GM12873 (cell line): Measurements from ENCODE around the gene BMP2K.

Experiments used
- TF ChIP-seq, protein P1 (sequence below): IDR thresholded peaks from 2 replicates; pipeline ENCODE4 v1.5.1; 2012; ENCODE audit warnings: low read depth, mild to moderate bottlenecking, moderate library complexity, low read length, control low read depth; ENCODE audit not compliant: insufficient read depth; ENCODE audit errors: missing control alignments

BMP2K gene

DNA sequence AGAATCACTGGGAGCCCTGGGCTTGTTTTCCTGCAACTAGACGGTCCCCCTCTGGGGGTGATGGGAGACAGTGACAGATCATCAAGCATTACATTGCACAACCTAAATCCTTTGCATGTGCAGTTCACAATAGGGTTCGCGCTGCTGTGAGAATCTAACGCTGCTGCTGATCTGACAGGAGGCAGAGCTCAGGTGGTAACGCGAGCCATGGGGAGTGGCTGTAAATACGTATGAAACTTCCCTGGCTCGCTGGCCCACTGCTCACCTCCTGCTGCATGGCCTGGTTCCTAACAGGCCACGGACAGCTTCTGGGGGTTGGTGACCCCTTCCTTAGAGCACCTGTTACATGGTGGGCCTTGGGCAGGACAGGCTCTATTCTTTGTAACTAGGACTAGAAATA is 152.7 kb downstream of the BMP2K start:
- TF ChIP-seq, protein P1, sequence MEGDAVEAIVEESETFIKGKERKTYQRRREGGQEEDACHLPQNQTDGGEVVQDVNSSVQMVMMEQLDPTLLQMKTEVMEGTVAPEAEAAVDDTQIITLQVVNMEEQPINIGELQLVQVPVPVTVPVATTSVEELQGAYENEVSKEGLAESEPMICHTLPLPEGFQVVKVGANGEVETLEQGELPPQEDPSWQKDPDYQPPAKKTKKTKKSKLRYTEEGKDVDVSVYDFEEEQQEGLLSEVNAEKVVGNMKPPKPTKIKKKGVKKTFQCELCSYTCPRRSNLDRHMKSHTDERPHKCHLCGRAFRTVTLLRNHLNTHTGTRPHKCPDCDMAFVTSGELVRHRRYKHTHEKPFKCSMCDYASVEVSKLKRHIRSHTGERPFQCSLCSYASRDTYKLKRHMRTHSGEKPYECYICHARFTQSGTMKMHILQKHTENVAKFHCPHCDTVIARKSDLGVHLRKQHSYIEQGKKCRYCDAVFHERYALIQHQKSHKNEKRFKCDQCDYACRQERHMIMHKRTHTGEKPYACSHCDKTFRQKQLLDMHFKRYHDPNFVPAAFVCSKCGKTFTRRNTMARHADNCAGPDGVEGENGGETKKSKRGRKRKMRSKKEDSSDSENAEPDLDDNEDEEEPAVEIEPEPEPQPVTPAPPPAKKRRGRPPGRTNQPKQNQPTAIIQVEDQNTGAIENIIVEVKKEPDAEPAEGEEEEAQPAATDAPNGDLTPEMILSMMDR = no peak

DNA sequence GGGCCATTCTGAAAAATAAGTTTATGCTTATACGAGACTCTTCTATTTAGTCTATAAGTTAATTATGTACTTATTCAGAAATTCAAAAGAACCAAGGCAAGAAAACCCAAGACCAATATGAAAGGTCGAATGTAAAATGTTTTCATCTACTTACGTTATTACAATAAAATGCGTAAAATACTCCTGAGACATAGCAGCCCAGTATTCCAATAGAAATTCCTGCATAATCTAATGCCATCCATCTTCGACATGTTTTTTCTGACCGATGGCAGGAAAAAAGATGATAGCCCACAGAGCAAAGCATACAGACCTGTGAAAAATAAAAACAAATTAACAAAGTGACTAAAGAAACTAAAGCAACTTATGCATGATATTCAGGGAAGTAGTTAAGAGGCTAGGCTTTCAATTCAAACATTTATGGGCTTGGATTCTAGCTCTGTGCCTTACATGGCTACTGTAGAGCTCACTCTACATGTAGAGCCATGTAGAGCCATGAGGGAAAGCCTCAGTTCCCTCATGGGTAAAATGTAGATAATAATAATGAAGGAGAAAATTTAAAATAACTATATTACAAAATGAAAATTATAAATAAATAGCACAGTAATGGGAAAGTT is 154.0 kb downstream of the BMP2K start:
- TF ChIP-seq, protein P1 = no peak

DNA sequence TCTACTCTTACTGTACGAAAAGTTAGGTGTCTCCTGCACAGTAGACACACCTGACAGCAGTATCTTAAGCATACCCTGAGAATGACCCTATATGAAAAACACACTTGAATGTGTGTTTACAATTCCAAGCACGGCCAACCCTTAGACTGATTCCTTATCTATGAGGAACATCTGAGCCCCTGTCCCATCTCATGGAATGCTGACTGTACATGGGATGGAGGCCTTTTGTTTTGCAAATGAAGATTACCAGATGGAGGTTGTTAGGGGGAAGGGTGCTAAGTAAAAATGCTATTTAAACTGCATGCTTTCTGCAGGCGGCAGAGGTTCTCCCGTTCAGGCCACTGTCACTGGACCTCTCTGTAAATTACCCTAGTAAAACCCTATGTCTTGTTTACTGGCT is 160.8 kb downstream of the BMP2K start:
- TF ChIP-seq, protein P1 = no peak

DNA sequence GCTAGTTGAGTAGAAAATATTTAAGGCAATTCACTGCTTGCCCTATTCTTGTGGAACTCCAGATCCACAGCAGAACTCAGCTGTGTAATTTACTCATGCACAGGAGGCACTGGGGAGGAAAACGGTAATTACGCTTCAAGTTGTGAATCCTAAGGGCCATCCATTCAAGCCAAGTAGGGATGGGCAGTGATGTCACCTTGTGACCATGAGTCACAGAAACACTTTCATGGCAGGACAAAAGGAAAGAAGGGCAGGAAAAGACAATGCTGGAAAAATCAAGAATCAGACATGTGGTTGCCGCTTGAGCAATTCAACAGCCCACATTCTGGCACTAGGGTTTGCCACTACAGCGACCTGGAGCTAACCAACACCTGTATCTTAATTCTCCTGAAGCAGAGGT is 161.7 kb downstream of the BMP2K start:
- TF ChIP-seq, protein P1 = no peak

DNA sequence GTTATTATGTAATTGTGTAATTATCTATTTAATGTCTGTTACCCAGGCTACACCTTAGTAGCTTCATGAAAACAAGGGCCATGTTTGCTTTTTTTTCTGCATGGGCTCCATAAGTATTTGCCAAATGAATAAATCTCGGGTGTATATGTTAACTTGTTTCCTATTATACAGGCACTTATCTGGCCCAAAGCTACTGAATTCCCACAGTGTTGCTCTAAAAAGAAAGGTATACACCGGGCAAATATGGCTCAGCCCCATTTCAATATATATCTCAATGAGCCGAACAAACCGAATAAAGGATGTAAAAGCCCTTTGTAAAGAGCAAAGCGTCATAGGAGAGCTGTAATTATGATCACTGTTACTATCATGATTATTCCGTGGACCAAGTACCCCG is 162.3 kb downstream of the BMP2K start:
- TF ChIP-seq, protein P1 = no peak

DNA sequence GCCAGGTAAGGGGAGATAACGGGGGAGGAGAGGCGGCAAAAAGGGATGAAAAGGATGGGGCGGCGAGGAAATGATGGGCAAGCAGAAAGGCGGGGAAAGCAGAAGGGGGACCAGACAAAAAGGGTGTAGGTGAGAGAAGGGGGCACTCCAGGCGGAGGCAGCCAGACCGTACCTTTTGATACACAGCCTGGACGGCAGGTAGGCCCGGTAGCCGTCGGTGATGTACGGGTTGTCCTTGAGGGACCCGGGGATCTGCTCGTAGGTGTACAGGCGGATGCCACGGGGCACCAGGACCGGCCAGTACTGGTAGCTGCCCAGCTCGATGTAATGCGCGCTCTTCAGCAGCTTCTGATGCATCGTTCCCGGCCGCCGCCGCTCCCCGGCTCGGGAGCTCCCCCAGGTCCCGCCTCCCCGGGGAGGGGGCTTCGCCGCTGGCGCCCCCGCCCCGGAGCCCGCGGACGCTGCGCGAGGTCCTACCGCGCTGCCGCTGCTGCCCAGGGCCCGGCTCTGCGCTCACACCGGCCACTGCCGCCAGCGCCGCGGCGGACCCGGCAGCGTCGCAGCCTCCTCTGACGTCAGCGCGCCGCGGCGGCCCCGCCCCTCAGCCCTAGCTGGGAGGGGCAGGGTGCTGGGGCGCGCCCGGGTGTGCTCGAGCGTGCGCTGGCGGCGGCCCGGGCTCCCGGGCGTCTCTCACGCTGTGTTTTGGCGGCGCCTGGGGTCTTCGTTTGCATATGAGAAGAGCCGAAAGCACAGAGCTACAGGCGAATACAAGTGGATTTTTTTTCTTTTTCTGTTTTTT is 162.9 kb downstream of the BMP2K start, which contains the start of gene PAQR3:
Gene PAQR3, minus strand, starts transcription at position 571 of the 799 bp plus-strand sequence. Its CDS starts 214 bp downstream, at position 357.
- TF ChIP-seq, protein P1 = no peak

DNA sequence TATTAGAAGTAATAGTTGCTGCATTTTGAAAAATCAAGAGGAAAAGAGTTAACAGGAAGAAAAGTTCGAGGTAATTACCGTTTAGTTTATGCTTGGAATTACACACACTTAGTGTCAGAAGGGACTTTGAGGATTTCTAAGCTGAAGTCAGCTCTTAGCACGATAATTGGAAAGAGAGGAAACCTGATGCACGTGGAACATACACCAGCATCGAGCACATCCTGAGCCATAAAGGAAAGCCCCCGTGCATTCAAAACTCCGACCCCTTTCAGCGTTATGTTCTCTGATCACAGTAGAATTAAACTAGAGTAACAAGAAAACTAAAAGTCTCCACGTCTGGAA is 163.5 kb downstream of the BMP2K start:
- TF ChIP-seq, protein P1 = no peak
